Endometrium (tissue), 2 donors: ENCODE results near the gene EVC2.

Experiments
- FAIRE-seq: peaks from 2 replicates; lab custom pipeline; 2012; peaks lifted over from hg19 to GRCh38; lab: Jason Lieb, UNC
- donor health status: control.
- donor health status: control.

The EVC2 gene

DNA sequence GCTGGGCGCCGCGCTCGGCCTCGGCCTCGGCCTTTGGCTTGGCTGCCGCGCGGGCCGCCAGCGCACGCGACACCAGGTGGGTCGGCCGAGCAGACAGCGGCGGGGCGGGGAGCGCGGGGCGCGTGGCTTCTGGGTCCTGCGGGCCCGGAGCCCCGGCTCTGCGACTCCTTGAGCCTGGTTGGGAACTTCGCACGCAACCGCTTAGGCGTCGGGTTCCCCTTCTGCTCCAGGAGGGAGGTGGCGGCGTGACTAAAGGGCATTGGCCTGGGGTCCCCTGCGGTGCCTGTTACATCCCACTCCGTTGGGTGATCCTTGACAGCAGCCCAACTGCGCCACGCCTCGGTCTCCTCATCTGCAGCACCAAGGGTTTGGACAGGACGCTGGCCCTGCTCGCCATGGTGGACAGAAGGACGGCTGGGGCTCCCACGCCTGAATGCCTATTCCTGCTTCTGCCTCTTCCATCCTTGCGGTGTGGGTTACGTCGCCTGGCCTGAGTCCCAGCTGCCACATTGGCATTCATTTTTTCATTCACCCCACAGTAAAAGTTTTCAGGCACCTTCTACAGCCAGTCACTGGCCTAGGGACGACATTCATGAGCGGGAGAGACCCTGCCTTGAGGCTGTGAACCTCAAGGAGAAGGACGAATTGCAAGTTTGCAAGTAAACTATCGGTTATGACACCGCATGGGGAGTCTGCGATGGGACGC lies 3.3 kb upstream of the EVC2 start:
- FAIRE-seq, result no peak

DNA sequence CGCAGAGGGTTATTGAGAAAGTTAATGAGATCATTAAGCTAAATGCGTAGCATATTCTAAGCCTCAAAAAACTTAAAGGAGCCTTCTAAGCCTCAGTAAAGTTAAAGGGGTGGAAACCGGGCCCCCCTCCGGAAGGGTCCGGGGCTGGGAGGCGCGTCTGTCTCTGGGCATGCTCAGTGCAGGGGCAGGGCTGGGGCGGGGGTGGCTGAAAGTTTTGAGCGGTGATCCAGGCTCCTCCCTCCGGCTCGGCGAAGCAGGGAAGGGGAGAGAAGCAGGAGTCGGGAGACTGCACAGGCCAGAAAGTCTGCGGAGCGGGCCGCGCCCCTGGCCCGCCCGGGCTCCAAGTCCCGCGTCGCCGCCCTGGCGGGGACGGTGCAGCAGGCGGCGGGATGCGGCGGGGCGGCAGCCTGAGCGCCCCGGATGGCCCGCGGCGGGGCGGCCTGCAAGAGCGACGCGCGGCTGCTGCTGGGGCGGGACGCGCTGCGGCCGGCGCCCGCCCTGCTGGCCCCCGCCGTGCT lies 2.7 kb upstream of the EVC2 start, which contains the start of gene EVC:
Gene EVC (plus strand): TSS at position 241 of the 518 bp plus-strand sequence. CDS start 180 bp downstream, at position 421.
- FAIRE-seq, result no peak

DNA sequence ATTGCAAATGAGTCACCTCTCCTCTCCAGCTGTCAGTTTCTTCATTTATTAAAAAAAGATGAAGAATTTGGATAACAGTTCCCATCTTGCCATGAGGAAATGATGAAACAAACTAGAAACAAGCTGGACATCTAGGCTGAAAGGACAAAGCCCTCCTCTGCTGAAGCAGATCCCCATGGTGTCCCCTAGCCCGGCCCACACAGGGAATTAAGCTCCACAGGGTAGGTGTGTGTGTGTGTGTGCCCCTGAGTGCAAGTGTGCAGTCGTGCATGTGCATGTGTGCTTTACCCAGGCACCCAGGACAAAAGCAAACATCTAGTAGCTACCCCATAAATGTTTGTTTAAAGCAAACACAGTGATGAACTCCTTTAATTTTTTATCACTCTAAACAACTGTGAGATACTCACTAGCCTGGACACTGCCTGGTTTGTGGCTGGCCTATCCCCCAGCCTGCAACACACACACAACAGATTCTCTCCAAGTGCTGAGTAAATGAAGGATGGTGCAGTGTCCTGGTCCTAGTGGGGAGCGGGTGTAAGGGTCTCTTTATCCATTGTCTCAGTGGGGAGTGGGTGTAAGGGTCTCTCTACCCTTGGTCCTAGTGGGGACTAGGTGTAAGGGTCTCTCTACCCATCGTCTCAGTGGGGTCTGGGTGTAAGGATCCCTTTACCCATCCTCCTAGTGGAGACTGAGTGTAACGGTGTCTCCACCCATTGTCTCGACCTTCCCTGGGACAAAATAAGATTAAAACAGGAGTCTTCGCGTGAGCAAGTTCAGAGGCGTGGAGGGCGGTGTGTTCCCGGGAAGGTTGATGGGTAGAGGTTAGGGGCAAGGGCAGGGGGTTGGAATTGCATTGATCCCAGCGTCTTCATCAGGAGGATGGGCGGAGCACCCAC lies 2.0 kb upstream of the EVC2 start:
- no peak for FAIRE-seq

DNA sequence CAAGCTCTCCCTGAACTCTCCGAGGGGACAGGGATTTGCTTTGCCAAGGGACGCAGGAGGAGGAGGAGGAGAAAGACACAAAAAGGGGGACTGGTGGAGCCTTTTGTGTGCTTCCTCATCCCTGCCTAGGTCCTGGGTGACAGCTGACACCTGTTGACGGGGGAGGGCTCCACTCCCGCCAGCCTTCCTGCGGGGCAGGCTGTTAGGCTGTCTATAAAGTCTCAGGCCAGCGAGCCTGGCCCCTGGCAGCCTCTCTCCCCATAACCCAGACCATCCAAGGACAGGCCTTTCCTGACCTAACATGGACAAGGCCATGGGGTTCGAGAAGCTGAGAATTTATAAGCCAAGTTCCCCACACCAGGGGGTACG lies 832 bp upstream of the EVC2 start:
- no peak for FAIRE-seq

DNA sequence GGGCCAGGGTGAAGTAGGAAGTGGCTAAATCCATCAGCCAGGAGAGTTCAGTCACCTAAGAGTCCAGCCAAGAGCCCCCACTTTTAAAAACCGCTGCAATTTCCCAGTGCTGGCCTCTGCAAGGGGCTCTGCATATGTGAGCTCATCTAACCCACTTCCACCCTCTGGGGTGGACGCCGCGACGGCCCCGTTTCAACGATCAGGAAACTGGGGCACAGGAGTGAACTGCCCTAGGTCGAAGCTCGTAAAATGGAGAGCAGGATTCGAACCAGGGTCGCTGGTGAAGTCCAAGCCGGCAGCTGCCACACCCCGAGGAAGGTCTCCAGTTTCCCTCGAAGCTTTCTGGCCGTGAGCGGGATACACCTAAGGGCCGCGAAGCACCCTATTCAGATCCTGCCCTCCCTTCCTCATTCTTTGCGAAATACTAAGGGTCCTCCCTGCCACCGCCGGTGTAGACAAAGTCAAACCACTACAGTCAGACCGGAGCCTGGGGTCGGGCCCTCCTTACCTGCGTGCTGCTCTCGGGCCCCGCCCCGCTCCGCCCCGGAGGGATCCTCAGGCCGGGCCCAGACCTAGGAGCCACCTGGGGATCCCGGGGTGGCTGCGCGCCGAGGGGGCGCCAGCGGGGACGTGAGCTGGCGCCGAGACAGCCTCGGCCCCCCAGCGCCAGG lies 446 bp downstream of the EVC2 start:
- FAIRE-seq, result no peak

DNA sequence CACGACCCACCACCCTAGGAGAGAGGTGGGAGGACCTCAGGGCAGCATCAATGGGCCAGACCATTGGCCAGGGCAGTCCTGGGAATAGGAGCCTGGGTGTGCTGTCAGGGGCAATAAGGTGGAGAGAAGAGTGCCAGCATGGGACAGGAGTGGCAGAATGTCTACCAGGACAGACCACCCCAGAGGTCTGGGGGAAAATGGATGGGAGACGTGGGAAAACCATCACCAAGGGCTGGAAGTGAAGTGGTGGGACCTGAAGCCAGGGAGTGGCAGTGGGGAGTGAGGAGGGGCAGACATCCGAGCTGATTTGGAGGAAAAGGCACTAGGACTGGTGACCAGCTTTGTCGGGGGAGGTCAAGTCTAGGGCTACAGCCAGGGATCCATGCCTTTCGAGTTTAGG lies 993 bp downstream of the EVC2 start:
- no peak for FAIRE-seq

DNA sequence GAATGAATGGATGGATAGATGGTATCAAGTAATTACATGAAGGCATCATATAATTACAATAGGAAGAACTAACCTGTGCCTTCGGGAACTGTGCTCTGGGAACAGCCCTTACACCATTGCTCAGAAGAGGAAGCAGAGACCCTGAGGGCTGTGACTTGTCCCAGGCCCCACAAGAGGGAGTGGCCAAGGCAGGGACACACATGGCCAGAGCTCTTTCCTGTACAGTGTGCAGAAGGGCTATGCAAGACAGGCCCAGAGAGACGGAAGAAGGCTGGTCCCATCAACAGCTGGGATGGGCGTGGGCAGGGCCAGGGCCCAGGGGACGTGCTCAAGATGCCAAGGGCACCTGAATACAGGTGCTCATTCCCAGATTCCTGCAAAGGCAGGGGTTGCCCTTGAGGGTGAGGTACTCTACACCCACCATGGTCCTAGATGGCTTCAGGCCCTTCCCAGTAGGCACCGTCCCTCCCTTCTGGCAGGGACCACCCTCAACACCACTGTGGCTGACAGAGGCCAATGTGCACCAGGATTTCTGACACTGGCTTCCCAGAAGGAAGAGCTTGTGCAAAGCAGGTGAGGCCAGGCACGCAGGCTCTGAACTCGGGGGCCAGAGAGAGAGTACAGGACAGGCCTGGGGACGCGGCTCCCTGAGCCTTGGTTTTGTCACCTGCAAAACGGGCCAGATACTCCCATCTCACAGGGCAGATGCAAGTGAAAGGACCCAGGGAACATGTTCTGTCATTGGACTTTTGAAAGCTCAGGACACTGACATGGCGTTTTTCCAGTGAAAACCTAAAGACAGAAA lies 1.7 kb downstream of the EVC2 start:
- FAIRE-seq, result no peak

DNA sequence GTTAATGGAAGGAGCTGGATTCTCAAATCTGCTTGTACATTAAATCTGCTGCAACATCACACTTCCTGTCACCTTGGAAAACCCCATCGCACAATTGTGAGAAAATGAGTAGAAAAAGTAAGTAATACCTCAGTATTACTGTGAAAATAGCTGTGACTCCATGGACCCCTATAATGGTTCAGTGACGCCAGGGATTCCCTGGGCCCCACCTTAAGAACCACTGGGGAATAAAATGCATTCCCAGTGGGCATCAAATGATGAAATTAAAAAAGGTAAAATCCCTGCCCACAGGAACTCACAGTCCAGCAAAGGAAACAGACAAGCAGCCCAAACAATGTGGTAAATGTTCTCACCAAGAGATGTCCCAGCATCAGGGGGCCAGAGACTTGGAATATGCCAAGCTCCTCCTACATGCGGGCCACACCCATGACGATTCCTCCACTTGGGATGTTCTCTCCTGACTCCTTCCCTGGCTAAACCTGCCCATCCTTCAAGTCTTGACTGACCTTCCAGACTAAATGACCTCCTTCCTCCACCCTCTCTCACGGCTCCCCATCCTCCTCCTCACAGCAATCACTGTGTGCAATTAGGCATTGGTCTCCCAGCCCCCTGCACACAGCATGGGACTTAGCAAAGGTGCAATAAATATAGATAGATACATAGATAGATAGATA lies 2.6 kb downstream of the EVC2 start:
- FAIRE-seq, result no peak

DNA sequence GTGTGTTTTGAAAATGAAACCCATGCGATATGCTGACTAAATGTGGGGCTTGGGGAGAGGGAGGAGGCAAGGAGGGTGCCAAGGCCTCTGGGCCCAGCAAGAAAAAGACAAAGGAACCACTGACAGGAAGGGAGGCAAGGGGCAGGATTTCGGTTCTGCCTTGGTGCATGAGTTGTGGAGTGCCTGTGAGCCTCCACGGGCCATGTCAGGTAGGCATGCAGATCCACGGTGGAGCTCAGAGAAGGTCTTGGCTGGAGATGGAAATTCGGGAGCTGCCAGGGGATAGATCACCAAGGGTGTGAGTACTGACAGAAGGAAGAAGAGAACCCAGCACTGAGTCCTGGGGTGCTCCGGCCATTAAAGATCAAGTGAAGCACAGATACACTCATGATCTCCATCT lies 4.1 kb downstream of the EVC2 start:
- FAIRE-seq, result no peak

DNA sequence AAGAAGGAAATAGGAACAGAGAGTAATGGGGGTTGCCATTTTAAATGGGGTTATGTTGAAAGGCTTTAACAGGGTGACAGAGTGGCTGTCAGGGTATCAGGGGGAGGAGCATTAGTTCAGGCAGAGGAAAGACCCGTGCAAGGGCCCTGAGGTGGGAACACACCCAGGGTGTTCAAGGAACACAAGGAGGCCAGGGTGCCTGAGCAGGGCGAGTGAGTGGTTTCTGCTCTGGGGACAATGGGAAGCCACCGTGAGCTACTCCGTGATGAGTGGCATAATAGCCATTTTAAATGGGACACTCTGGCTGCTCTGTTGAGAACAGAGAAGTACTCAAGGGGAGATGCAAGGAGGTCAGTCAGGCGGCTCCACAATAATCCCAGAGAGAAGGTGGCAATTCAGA lies 4.5 kb downstream of the EVC2 start:
- FAIRE-seq, result no peak

DNA sequence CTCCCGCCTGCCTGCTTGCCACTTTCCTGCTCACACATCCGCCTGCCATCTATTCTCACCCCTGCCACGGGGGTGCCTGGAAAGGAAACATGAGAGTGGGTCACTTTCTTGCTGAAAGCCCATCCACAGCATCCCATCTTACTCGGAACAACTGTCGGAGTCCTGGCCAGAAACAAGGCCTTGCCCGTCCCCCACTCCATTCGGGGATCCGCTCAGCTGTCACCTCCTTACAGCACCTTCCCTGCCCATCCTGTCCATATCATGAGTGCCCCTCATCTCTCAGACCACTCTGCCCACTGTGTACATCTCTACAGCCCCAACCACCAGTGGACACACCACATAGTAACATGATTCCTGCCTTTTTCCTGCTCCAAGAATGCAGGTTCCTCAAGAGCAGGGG lies 6.4 kb downstream of the EVC2 start:
- no peak for FAIRE-seq

DNA sequence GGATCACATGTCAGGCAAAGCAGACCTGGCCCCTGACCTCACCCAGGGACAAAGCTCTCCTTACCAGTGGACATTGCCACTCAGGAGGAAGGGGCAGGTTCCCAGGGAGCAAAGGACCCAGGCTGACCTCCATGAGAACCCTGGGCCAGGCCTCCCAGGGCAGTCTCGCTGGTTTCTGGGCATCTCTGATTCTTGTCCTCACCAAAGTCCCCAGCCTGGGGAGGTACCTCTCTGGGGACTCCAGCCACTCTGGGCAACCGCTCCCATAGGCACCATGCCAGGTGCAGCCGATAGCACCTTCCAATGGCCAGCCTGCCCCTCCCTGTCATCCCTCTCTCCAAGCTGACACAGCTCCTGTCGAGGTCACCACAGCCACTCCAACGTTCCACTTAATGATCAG lies 7.9 kb downstream of the EVC2 start:
- no peak for FAIRE-seq

DNA sequence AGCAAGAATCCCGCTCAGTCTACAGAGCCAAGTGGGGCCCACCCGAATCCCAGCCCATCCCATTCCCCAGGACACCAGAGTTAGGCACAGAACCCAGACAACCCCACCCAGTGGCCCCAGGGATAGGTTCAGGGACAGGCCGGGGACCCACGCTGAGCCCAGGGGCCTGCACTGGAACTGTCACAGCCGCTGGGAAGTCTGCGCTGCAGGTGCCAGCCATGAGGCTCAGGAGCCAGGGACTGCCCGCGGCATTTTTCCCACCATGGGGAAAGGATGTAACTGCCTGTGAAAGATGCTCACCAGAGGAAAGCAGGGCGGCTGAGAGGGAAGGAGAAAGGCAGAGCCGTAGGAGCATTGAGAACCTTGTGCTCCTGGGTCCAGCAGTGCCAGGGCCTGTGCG lies 12.0 kb downstream of the EVC2 start:
- no peak for FAIRE-seq

DNA sequence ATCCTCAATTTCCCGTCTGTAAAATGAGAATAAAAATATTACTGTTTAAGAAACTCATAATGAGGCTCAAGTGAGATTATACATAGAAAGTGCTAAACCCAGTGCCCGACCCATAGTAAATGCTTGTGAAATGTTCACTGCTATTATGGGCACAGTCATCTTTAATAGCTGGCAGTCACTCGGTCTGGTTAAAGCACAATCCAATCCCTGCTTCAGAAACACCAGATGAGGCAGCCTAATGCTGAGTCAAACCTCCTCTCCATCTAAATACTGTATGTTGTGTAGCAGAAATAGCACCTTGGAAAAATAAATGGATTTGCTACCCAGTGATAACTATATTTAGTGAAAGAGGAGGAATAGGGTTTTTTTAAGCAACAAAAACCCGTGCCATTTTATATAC lies 14.5 kb downstream of the EVC2 start:
- no peak for FAIRE-seq

DNA sequence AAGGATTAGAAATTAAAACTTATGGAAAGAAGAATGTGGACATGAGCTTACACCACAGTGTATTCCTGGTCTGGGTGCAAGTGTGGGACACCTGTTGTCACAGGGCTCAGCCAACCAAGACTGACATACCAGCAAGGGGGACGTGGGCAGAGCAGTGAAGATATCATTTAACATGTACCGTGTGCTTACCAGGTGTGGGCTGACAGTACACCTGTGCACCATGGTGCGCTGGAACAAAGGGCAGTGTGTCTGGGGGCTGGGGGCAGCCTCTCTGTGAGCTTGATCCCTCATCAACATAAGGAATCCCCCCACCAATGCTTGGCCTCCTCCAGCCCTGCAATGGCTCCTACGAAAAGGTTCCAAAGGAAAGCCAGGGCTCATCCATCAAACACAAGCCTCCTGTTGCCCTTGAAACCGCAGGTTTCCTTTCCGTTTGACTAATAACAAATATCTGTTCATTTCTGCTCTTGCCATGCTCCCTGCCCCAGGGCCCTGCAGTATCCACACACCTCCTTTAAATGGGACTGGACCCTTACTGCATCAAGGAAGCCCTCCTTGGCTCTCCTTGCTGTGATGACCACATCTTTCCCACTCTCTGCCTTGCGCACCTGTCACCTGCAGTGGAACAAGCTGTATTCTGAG lies 16.7 kb downstream of the EVC2 start:
- FAIRE-seq, result no peak

DNA sequence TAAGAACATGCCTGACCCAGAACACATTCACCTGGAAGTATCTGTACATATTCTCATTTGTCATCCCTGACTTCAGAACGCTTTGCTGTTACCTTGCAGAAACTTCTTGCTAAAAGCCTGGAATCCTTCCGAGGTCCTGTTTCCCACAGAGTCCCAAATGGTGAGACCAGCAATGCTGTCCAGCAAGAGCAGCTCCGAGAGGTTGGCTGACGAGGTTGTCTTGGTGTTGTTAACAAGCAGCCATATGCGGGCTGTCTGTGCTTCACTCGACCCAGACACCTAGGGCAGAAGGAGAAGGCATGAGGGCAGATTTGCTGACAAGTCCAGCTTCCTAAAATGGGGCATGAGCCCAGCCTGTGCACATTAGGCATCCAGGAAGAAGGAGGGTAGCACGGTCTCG lies 19.3 kb downstream of the EVC2 start:
- FAIRE-seq, result no peak

DNA sequence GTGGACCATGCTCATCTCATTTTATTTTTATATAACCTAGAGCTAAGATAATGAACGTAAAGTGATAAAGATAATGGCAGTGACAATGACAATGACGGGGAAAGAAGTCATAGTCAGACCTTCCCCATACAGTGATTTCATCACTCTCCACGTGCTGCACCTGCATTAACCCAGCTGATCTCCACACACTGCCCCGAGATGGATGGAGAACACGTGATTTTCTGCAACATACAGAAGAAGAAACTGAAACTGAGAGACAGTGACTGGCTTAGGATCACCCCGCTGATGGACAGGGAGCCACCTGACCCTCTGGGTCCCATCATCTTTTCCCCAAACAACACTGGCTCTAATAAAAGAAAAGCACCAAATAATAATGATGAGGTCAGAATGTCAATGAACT lies 22.0 kb downstream of the EVC2 start:
- no peak for FAIRE-seq

DNA sequence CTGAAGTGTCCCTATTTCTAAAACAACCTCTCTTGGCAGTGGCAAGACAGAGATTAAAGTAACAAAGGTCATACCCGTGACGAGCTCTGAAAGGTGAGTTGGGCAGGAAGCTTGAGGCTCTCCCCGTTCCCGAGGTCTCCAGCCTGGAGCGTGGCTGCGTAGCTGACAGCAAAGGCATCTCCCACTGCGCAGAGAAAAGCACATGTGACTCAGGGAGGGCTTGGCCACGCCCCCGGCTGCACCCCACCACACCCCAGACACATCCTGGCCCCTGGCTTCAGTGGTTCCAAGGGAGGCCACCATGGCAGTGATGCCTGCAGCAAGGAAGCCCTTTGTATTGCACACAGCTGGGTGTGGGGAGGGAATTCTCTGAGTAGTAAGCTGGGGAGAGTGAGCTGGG lies 23.1 kb downstream of the EVC2 start:
- no peak for FAIRE-seq

DNA sequence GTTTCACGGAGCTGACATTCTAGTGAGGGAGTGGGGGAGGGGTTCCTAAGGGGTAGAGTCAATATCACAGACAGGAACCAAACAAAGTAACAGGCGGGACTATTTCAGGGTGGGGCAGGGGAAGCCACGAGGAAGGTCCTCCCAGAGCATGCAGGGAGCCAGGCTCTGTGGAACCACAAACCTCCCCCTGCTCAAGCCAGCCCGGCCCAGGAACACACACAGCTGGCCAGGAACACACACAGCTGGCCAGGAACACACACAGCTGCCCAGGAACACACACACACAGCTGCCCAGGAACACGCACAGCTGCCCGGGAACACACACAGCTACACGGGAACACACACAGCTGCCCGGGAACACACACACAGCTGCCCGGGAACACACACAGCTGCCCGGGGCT lies 24.8 kb downstream of the EVC2 start:
- FAIRE-seq, result no peak

DNA sequence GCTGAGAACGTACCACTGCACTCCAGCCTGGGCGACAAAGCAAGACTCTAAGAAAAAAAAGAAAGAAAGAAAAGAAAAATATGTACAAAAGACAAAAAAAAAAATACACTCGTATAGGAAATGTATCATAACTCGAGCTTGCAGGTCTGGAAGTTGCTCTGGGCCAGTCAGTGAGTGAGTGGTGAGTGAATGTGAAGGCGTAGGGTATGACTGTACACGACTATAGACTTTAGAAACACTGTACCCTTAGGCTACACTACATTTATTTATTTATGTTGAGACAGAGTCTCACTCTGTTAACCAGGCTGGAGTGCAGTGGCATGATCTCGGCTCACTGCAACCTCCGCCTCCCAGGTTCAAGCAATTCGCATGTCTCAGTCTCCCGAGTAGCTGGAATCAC lies 29.4 kb downstream of the EVC2 start:
- no peak for FAIRE-seq

DNA sequence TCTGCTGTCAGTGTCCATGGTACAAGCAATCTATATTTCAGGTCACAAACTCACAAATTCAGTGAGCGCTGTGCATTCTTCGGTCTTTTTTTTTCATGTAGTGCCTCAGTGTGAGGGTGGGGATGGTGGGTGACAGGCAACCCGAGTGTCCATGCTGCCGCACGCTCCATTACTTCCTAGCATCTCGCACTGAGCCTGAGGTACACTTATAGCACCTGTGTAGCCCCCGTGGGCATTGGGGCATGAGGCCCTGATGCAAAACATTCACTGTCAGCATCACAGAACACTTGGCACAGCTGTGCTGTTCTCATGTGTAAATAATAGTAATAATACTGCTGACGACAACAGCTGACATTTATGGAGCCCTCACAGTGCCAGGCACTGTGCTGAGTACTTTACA lies 31.6 kb downstream of the EVC2 start:
- FAIRE-seq, result no peak
